ENCODE results near the gene BCL6.

The BCL6 gene

DNA sequence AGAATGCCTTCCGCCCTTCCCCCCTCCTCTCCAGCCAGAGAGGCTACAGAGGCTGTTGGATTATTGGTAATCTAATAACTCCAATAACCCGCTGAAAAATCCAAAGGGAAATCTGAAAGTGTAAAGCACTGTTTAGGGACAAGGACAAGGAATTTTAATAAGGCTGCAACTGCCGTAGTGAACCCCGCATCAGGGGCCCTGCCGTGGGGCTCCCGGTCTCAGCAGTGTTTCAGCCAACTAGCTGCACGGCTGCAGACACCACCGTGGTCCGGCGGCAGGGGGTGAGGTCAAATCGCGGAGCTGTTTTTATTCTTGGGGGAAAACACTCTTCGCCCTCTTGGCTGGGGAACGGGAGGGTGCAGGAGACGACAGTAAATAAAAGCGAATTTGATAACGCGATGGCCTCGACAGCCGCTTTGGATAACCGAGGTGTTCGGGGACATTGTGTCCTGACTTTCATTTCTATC is 6.1 kb downstream of the BCL6 start:
- peak overlapping the region; percentile 79 for H3K4me3 ChIP-seq (ENCODE audit: low read depth, low read length)
- H2AFZ ChIP-seq: peak overlapping the region; percentile 99
- H3K9ac ChIP-seq: peak overlapping the region; percentile 70
- peaks cover 7% of the 10 kb centered on the region for H3K4me1 ChIP-seq
- peak overlapping the region; percentile 97 for H3K4me2 ChIP-seq (ENCODE audit: low read length)
- H3K36me3 ChIP-seq (ENCODE audit: control insufficient read depth, insufficient read depth, low read length): no peaks in the 10 kb centered on the region
- H3K27me3 ChIP-seq (ENCODE audit: control insufficient read depth, insufficient read depth, low read length): no peaks in the 10 kb centered on the region
- peaks cover 14% of the 10 kb centered on the region for H3K79me2 ChIP-seq
- TF ChIP-seq, protein P1, sequence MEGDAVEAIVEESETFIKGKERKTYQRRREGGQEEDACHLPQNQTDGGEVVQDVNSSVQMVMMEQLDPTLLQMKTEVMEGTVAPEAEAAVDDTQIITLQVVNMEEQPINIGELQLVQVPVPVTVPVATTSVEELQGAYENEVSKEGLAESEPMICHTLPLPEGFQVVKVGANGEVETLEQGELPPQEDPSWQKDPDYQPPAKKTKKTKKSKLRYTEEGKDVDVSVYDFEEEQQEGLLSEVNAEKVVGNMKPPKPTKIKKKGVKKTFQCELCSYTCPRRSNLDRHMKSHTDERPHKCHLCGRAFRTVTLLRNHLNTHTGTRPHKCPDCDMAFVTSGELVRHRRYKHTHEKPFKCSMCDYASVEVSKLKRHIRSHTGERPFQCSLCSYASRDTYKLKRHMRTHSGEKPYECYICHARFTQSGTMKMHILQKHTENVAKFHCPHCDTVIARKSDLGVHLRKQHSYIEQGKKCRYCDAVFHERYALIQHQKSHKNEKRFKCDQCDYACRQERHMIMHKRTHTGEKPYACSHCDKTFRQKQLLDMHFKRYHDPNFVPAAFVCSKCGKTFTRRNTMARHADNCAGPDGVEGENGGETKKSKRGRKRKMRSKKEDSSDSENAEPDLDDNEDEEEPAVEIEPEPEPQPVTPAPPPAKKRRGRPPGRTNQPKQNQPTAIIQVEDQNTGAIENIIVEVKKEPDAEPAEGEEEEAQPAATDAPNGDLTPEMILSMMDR (IDR thresholded peaks at IDR 0.05): no peak
- H3K9me3 ChIP-seq (ENCODE audit: control insufficient read depth, low read length): no peaks in the 10 kb centered on the region
- H3K27ac ChIP-seq: peak overlapping the region; percentile 100

DNA sequence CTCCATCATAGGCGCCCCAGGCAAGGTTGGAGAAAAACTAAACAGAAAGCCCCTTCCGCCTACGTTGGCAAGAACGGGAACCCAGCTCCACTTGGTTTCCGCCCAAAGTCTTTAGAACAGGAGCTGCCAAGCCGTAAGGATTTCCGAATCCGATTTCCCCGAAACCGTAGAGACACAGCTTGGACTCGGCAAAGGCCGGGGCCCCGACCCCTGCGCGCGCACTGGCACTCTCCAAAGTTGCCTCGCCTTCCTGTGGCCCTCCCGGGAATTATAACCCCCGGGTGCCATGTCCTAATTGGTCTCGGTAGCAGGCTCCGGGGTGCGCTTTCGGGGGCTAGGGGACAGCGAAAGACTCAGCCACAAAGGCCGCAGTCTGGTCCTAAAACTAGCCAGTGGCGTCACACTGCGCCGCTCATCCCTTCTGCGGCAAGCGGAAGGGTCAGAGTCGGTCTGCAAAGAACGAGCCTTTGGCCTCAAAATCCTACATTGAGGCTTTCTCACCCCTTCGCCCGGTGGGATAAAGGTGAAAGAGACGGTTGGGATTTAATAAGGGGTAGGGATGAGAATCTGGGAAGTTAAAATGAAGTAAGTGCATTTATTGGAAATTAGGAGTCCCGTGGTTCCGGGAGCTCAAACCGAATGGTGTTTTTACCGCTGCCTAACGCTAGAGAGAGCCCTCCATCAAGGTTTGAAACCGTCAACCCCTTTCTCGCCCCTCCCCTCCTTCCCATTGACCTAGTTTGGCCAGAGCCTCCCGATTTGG is 6.8 kb downstream of the BCL6 start:
- Histone ChIP-seq H3K27me3 (ENCODE audit: control insufficient read depth, insufficient read depth, low read length) (no peaks in the 10 kb centered on the region), H3K4me3 (ENCODE audit: low read depth, low read length) (peak overlapping the region; percentile 79), H3K9me3 (ENCODE audit: control insufficient read depth, low read length) (no peaks in the 10 kb centered on the region), H3K4me2 (ENCODE audit: low read length) (peak overlapping the region; percentile 97), H2AFZ (peak overlapping the region; percentile 99), H3K4me1 (peaks cover 7% of the 10 kb centered on the region), H3K9ac (peak overlapping the region; percentile 77), H3K79me2 (peaks cover 14% of the 10 kb centered on the region), H3K27ac (peak overlapping the region; percentile 100), H3K36me3 (ENCODE audit: control insufficient read depth, insufficient read depth, low read length) (no peaks in the 10 kb centered on the region)
- TF ChIP-seq, protein P1 (IDR thresholded peaks at IDR 0.05): peak; percentile 78

DNA sequence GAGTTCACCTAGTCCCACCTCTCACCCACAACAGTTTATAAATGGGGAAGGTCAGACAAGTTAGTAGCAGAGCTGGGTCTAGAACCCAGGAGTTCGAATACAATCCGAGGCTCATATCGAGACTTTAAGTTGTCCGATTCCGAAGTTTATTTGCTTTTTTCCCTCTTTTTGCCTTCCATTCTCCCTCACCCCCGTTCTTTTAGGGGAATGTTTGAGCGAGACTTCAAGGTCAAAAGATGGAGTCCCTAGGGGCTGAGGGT is 7.3 kb downstream of the BCL6 start:
- peak overlapping the region; percentile 77 for H3K9ac ChIP-seq
- H3K27ac ChIP-seq: peak overlapping the region; percentile 100
- H3K4me2 ChIP-seq (ENCODE audit: low read length): peak overlapping the region; percentile 97
- TF ChIP-seq, protein P1 (IDR thresholded peaks at IDR 0.05): no peak
- H3K27me3 ChIP-seq (ENCODE audit: control insufficient read depth, insufficient read depth, low read length): no peaks in the 10 kb centered on the region
- no peaks in the 10 kb centered on the region for H3K36me3 ChIP-seq (ENCODE audit: control insufficient read depth, insufficient read depth, low read length)
- H3K9me3 ChIP-seq (ENCODE audit: control insufficient read depth, low read length): no peaks in the 10 kb centered on the region
- H2AFZ ChIP-seq: peak overlapping the region; percentile 99
- peak overlapping the region; percentile 79 for H3K4me3 ChIP-seq (ENCODE audit: low read depth, low read length)
- peaks cover 14% of the 10 kb centered on the region for H3K79me2 ChIP-seq
- peaks cover 7% of the 10 kb centered on the region for H3K4me1 ChIP-seq

DNA sequence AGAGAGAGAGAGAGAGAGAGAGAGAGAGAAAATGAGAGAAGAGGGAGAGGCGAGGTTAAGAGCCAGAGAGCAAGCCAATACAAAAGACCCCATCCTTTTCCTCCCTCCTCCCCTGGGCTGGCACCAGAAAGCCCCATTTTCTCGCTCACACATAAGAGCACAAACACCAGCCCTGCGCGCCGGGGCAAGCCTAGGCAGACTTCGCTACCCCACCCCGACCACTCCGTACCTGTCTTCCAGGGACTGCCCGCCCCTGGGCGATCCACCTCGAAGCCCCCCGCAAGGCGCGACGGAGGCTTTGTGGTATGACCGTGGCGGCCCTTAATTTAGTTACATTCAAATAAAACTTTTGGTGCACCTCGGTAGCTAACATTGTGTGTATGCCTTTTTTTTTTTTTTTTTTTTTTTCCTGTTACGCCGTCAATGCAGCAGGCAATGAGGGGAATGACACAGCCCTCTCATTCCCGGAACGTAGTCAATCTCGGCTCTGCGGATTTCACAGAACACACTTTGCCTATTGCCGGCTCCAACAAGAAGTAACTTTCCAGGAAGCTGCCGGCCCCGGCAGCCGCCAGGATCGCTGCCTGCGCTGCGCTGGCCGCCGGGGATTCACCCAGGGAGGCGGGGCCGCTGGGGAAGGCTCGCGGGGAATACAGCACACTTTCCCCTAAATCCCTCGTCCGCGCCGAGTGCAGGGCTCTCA is 7.7 kb downstream of the BCL6 start:
- Histone ChIP-seq H3K27ac (peak overlapping the region; percentile 100), H3K9me3 (ENCODE audit: control insufficient read depth, low read length) (no peaks in the 10 kb centered on the region), H3K9ac (no peak overlapping the region), H3K27me3 (ENCODE audit: control insufficient read depth, insufficient read depth, low read length) (no peaks in the 10 kb centered on the region), H3K36me3 (ENCODE audit: control insufficient read depth, insufficient read depth, low read length) (no peaks in the 10 kb centered on the region), H3K4me1 (peaks cover 7% of the 10 kb centered on the region), H2AFZ (peak overlapping the region; percentile 99), H3K4me2 (ENCODE audit: low read length) (peak overlapping the region; percentile 97), H3K79me2 (peaks cover 14% of the 10 kb centered on the region), H3K4me3 (ENCODE audit: low read depth, low read length) (peak overlapping the region; percentile 79)
- TF ChIP-seq, protein P1 (IDR thresholded peaks at IDR 0.05): no peak
